Karpas-422 (cell line): Measurements from ENCODE around the gene TTYH1. TPM values are rescaled to one million over a fixed set of nuclear protein-coding genes. Genes with fewer than 3 reads are reported as not detected.

Source experiments
- DNase-seq: peaks from one replicate; pipeline ENCODE4 v3.0.0-alpha.2; 2015
- H2AFZ ChIP-seq: fragments of 200-600 bp; sonication (generic); 2 replicates; pipeline ENCODE4 v1.6.1; 2014; ENCODE audit warnings: antibody characterized with exemption, low read length, mixed read lengths
- H3K27ac ChIP-seq: fragments of 200-600 bp; sonication (generic); 2 replicates; pipeline ENCODE4 v1.5.1; 2014; ENCODE audit warnings: mild to moderate bottlenecking, low read length, moderate library complexity
- H3K27me3 ChIP-seq: fragments of 200-600 bp; sonication (generic); 2 replicates; pipeline ENCODE4 v1.6.1; 2014; ENCODE audit warnings: low read length, mixed read lengths
- H3K36me3 ChIP-seq: fragments of 200-600 bp; sonication (generic); 2 replicates; pipeline ENCODE4 v1.6.1; 2014; ENCODE audit warnings: low read length, mixed read lengths; ENCODE audit not compliant: insufficient read depth
- H3K4me1 ChIP-seq: fragments of 200-600 bp; sonication (generic); 2 replicates; pipeline ENCODE4 v1.6.1; 2014; ENCODE audit warnings: mild to moderate bottlenecking, low read length, mixed read lengths
- H3K4me2 ChIP-seq: fragments of 200-600 bp; sonication (generic); 2 replicates; pipeline ENCODE4 v1.6.1; 2014; ENCODE audit warnings: low read length, low read depth, mild to moderate bottlenecking; ENCODE audit not compliant: poor library complexity, severe bottlenecking
- H3K4me3 ChIP-seq: fragments of 200-600 bp; sonication (generic); 2 replicates; pipeline ENCODE4 v1.5.1; 2014; ENCODE audit warnings: mild to moderate bottlenecking, antibody characterized with exemption, low read length, mixed read lengths
- H3K79me2 ChIP-seq: fragments of 200-600 bp; sonication (generic); 2 replicates; pipeline ENCODE4 v1.6.1; 2014; ENCODE audit warnings: mild to moderate bottlenecking, low read length, mixed read lengths
- H3K9ac ChIP-seq: fragments of 200-600 bp; sonication (generic); 2 replicates; pipeline ENCODE4 v1.6.0; 2014; ENCODE audit warnings: low read length
- H3K9me2 ChIP-seq: fragments of 200-600 bp; sonication (generic), shearing (Covaris generic); replicated peaks from 2 replicates; pipeline ENCODE4 v1.6.0; 2014; ENCODE audit warnings: mild to moderate bottlenecking, low read length, moderate library complexity; ENCODE audit not compliant: insufficient read depth
- H3K9me3 ChIP-seq: fragments of 300-700, 200-600 bp; sonication (generic); 2 replicates; pipeline ENCODE4 v1.6.1; 2014; ENCODE audit warnings: low read length, mixed read lengths
- H4K20me1 ChIP-seq: fragments of 200-600 bp; sonication (generic); 2 replicates; pipeline ENCODE4 v1.6.1; 2014; ENCODE audit warnings: mild to moderate bottlenecking, antibody characterized with exemption, low read length, low read depth; ENCODE audit not compliant: insufficient read depth
- total RNA-seq: library from RNA; depleted of rRNA; stranded (reverse); fragments of >200 nt; shearing (Covaris generic); gene quantifications from 2 replicates; pipeline ENCODE4 v1.2.3, GENCODE V29; 2014; ENCODE audit warnings: low replicate concordance

Gene TTYH1
- total RNA-seq, 1 experiment from 2014 or later, result not detected

DNA sequence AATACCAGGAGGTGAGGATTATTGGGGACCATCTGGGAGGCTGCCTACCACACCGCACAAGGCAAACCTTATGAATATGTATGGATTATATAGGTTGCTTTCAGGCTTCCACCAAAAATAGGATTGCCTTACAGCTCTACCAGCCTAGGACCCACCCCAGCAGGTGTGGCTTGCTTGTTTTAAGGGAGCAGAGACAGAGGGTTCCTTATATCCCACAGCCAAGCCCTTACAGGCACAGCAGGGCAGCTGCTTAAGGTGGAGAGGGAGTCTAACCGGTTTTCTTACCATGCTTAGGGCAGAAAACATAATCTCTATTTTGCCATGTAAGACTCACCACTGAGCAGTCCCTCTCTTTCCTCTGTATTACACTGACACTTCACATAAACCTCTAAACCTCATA is 16.1 kb upstream of the TTYH1 start:
- H3K36me3 ChIP-seq, result no peaks in the 10 kb centered on the region
- H3K4me2 ChIP-seq, result no peak overlapping the region
- no peaks in the 10 kb centered on the region for H3K79me2 ChIP-seq
- no peaks in the 10 kb centered on the region for H3K9me3 ChIP-seq
- no peaks in the 10 kb centered on the region for H3K27me3 ChIP-seq
- no peaks in the 10 kb centered on the region for H4K20me1 ChIP-seq
- no peaks in the 10 kb centered on the region for H3K9me2 ChIP-seq
- H3K27ac ChIP-seq, result no peak overlapping the region
- no peak overlapping the region for H3K4me3 ChIP-seq
- DNase-seq, result no peak
- H3K4me1 ChIP-seq, result no peaks in the 10 kb centered on the region
- no peak overlapping the region for H2AFZ ChIP-seq
- H3K9ac ChIP-seq, result no peak overlapping the region

DNA sequence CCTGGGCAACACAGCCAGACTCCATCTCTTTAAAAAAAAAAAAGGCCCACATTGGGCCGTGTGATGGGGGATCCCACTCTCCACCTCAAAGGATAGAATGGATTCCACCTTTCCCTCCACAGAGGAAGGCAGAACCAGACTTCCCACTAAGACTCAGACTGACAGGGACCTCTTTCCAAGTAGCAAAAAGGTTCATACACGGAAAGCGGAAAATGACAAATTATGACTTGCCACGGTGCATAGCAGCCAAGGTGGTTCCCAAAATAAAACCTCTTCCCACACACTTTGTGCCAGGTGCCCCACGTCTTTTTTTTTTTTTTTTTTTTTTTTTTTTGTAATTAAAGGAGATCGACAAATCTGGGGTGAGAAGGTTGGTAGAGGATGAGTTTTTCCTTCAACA is 14.4 kb upstream of the TTYH1 start:
- Histone ChIP-seq H3K79me2 (no peaks in the 10 kb centered on the region), H3K27ac (no peak overlapping the region), H4K20me1 (no peaks in the 10 kb centered on the region), H3K4me1 (no peaks in the 10 kb centered on the region), H2AFZ (no peak overlapping the region), H3K4me2 (no peak overlapping the region), H3K27me3 (no peaks in the 10 kb centered on the region), H3K36me3 (no peaks in the 10 kb centered on the region), H3K4me3 (no peak overlapping the region), H3K9ac (no peak overlapping the region), H3K9me2 (no peaks in the 10 kb centered on the region), H3K9me3 (no peaks in the 10 kb centered on the region)
- DNase-seq, result no peak

DNA sequence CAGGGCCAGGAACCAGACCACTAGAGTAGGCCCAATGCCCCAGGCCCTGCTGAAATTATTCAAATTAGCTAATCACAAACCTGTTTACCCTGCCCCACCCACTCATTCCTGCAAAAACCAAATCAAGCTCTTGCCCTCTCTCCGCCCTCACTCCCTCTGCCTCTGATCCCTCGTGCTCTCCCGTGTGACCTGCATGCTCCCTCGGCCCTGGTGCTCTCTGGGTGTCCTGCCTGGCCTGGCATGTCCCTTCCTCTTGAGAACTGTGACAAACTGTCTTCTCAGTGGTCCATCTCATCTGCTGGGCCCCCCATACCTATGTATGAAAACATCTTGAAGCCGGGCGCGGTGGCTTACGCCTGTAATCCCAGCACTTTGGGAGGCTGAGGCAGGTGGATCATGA is 12.2 kb upstream of the TTYH1 start:
- Histone ChIP-seq H3K4me1 (no peaks in the 10 kb centered on the region), H3K9me3 (0 out of 2 replicates have a peak, but pooled peaks cover under 1% of the 10 kb centered on the region), H3K27me3 (no peaks in the 10 kb centered on the region), H3K4me2 (no peak overlapping the region), H3K4me3 (no peak overlapping the region), H3K36me3 (no peaks in the 10 kb centered on the region), H3K79me2 (no peaks in the 10 kb centered on the region), H4K20me1 (no peaks in the 10 kb centered on the region), H2AFZ (no peak overlapping the region), H3K9ac (no peak overlapping the region), H3K9me2 (no peaks in the 10 kb centered on the region), H3K27ac (no peak overlapping the region)
- DNase-seq, result no peak

DNA sequence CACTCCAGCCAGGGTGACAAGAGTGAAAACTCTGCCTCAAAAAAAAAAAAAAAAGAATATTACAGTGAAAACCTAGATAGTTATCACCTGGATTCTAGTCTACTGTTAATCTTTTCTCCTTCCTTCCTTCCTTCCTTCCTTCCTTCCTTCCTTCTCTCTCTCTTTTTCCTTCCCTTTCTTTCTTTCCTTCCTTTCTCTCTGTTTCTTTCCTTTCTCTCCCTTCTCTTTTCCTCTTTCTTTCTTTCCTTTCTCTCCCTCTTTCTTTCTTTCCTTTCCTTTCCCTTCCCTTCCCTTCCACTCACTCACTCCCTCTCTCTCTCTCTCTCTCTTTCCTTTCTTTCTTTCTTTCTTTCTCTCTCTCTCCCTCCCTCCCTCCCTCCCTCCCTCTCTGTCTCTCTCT is 9.6 kb upstream of the TTYH1 start:
- Histone ChIP-seq H3K4me2 (no peak overlapping the region), H3K4me1 (no peaks in the 10 kb centered on the region), H3K27ac (no peak overlapping the region), H3K9me2 (no peaks in the 10 kb centered on the region), H3K79me2 (no peaks in the 10 kb centered on the region), H3K27me3 (no peaks in the 10 kb centered on the region), H3K9me3 (0 out of 2 replicates have a peak, but pooled peaks cover 3% of the 10 kb centered on the region), H4K20me1 (no peaks in the 10 kb centered on the region), H2AFZ (no peak overlapping the region), H3K4me3 (no peak overlapping the region), H3K36me3 (no peaks in the 10 kb centered on the region), H3K9ac (no peak overlapping the region)
- no peak for DNase-seq

DNA sequence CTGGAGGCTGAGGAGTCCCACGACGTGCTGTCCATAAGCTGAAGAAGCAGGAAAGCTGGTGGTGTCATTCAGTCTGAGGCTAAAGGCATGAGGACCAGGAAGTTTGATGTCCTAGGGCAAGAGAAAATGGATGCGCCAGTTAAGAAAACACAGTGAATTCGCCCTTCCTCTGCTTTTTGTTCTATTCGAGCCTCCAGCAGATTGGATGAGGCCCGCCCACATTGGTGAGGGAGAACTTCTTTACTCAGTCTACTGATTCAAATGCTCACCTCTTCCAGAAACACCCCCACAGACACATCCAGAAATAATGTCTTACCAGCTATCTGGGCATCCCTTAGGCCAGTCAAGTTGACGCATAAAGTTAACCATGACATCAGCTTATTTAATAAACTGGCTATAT is 7.5 kb upstream of the TTYH1 start:
- no peak for DNase-seq
- H3K4me1 ChIP-seq, result no peaks in the 10 kb centered on the region
- H3K4me3 ChIP-seq, result no peak overlapping the region
- no peaks in the 10 kb centered on the region for H3K9me2 ChIP-seq
- H3K9ac ChIP-seq, result no peak overlapping the region
- no peaks in the 10 kb centered on the region for H3K79me2 ChIP-seq
- no peak overlapping the region for H2AFZ ChIP-seq
- no peaks in the 10 kb centered on the region for H3K27me3 ChIP-seq
- H3K36me3 ChIP-seq, result no peaks in the 10 kb centered on the region
- H4K20me1 ChIP-seq, result no peaks in the 10 kb centered on the region
- H3K27ac ChIP-seq, result no peak overlapping the region
- 0 out of 2 replicates have a peak, but pooled peaks cover 3% of the 10 kb centered on the region for H3K9me3 ChIP-seq
- no peak overlapping the region for H3K4me2 ChIP-seq

DNA sequence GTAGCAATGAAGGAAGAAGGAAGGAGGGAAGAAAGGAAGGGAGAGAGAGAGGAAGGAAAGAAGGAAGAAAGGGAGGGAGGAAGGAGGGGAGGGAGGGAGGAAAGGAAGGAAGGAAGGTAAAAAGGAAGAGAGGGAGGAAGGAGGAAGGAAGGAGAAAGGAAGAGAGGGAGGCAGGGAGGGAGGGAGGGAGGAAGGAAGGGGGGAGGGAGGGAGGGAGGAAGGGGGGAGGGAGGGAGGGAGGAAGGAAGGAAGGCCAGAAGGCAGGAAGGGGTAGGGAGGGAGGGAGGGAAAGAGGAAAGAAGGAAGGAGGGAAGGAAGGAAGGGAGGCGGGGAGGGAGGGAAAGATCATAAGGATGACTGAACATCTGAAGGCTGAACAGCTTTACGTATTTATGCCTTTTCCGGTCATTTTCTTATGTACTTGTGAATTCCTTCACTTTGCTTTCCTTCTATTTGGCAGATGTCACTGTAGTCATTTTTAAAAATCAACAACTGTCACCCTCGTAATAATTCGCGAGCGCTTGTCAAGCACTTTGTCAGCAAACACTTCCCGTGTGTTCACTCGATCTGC is 6.7 kb upstream of the TTYH1 start:
- Histone ChIP-seq H3K27me3 (no peaks in the 10 kb centered on the region), H4K20me1 (no peaks in the 10 kb centered on the region), H3K4me2 (no peak overlapping the region), H3K9me2 (no peaks in the 10 kb centered on the region), H3K79me2 (no peaks in the 10 kb centered on the region), H2AFZ (no peak overlapping the region), H3K27ac (no peak overlapping the region), H3K9ac (no peak overlapping the region), H3K9me3 (0 out of 2 replicates have a peak, but pooled peaks cover 3% of the 10 kb centered on the region), H3K4me1 (no peaks in the 10 kb centered on the region), H3K36me3 (no peaks in the 10 kb centered on the region), H3K4me3 (no peak overlapping the region)
- DNase-seq, result no peak

DNA sequence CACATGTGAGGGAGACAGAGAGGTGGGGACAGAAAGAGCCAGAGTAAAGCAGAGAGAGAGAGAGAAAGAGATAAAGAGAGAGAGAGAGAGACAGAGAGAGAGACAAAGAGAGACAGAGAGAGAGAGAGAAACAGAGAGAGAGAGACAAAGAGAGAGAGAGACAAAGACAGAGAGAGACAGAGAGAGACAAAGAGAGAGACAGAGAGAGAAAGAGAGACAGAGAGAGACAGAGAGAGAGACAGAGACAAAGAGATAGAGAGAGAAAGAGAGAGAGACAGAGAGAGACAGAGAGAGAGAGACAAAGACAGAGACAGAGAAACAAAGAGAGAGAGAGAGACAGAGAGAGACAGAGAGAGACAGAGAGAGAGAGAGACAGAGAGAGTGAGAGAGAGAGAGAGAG is 4.2 kb upstream of the TTYH1 start:
- no peak for DNase-seq
- no peak overlapping the region for H3K27ac ChIP-seq
- no peak overlapping the region for H3K4me3 ChIP-seq
- H3K27me3 ChIP-seq, result no peaks in the 10 kb centered on the region
- H3K9ac ChIP-seq, result no peak overlapping the region
- no peak overlapping the region for H3K4me2 ChIP-seq
- no peaks in the 10 kb centered on the region for H4K20me1 ChIP-seq
- H2AFZ ChIP-seq, result no peak overlapping the region
- no peaks in the 10 kb centered on the region for H3K36me3 ChIP-seq
- H3K9me3 ChIP-seq, result 0 out of 2 replicates have a peak, but pooled peaks cover 3% of the 10 kb centered on the region
- no peaks in the 10 kb centered on the region for H3K9me2 ChIP-seq
- H3K4me1 ChIP-seq, result no peaks in the 10 kb centered on the region
- H3K79me2 ChIP-seq, result no peaks in the 10 kb centered on the region

DNA sequence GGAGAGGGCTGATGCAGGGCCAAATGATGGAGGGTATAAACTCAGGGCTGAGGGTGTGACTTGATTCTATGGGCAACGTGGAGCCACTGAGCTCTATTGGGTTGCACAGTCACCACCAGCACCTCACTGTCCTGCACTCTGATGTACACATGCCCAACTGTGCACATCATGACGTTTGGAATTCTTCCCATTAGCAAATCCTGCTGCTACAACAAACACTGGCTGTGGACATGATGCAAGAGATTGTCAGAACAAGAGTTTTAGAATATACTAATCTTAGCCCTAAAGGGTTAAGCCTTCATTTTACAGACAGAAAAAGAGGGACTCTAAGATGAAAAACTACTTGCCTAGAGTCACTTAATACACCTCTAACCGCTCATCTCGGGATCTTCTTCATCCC is 2.4 kb upstream of the TTYH1 start:
- Histone ChIP-seq H3K27me3 (no peaks in the 10 kb centered on the region), H3K27ac (no peak overlapping the region), H3K4me3 (no peak overlapping the region), H3K9me3 (0 out of 2 replicates have a peak, but pooled peaks cover 3% of the 10 kb centered on the region), H3K4me1 (no peaks in the 10 kb centered on the region), H3K9me2 (no peaks in the 10 kb centered on the region), H4K20me1 (no peaks in the 10 kb centered on the region), H3K4me2 (no peak overlapping the region), H2AFZ (no peak overlapping the region), H3K9ac (no peak overlapping the region), H3K36me3 (no peaks in the 10 kb centered on the region), H3K79me2 (no peaks in the 10 kb centered on the region)
- DNase-seq, result no peak

DNA sequence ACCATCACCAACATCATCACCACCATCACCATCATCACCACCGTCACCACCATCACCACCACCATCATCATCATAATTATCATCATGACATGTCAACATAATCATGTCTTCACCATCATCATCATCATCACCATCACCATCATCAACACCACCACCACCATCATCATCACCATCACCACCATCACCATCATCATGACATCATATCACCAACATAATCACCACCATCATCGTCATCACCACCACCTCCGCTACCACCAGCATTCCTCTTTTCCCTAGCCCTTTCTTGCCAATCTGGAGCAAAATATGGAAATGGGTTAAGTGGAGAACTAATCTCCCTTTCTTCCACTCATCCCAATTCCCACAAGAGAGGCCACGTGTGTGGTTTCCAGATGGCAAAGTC is 1.1 kb upstream of the TTYH1 start:
- no peak overlapping the region for H2AFZ ChIP-seq
- H3K4me3 ChIP-seq, result no peak overlapping the region
- H3K9me2 ChIP-seq, result no peaks in the 10 kb centered on the region
- H3K36me3 ChIP-seq, result no peaks in the 10 kb centered on the region
- H4K20me1 ChIP-seq, result no peaks in the 10 kb centered on the region
- no peak for DNase-seq
- no peak overlapping the region for H3K27ac ChIP-seq
- no peak overlapping the region for H3K9ac ChIP-seq
- no peaks in the 10 kb centered on the region for H3K79me2 ChIP-seq
- no peaks in the 10 kb centered on the region for H3K4me1 ChIP-seq
- H3K27me3 ChIP-seq, result no peaks in the 10 kb centered on the region
- no peaks in the 10 kb centered on the region for H3K9me3 ChIP-seq
- no peak overlapping the region for H3K4me2 ChIP-seq
